A549 (cell line): ENCODE results near the gene CD226. TPM values are rescaled to one million over a fixed set of nuclear protein-coding genes. Genes with fewer than 3 reads are reported as not detected.
"Not testable (repeated sequence)": the region's sequence is repeated elsewhere in the genome, so short reads cannot be mapped to it uniquely, and the experiment has no call there.

ENCODE experiments used
- ATAC-seq, 2 experiments: fragments of 200-7000 bp in 1 of 2; fragments of >200 bp in 1 of 2; cut with Nextera tagmentation in 1 of 2; cut with Tn5 transposase in 1 of 2; 3 replicates each; pipeline versions ENCODE4 v1.8.0 to v1.9.1; 2018 to 2020; ENCODE audit warnings: mild to moderate bottlenecking in 1 of 2, moderate library complexity in 1 of 2
- CTCF ChIA-PET: fragments of 300-600 bp; sonication (Branson Sonifier 250); formaldehyde crosslinking; extraction: SDS; loops from one replicate; lab custom pipeline; 2021; ENCODE audit warnings: antibody characterized with exemption, inconsistent platforms; lab: Yijun Ruan, JAX
- POLR2A ChIA-PET: fragments of 350-600 bp; formaldehyde crosslinking; extraction: SDS; loops from one replicate; lab custom pipeline; 2021; ENCODE audit warnings: antibody characterized with exemption, inconsistent platforms; lab: Yijun Ruan, JAX
- DNase-seq, 2 experiments: peaks; one replicate each; pipeline versions ENCODE4 v3.0.0 to v3.0.0-alpha.2; 2011 to 2016; ENCODE audit warnings: low read depth in 1 of 2, low spot score in 1 of 2
- FAIRE-seq: peaks from 2 replicates; lab custom pipeline; 2011; peaks lifted over from hg19 to GRCh38; lab: Jason Lieb, UNC
- H3K27ac ChIP-seq, 2 experiments: fragments of >200 bp; sonication (Bioruptor Twin); formaldehyde crosslinking; 3 replicates each; pipeline ENCODE4 v1.5.1; 2016 to 2017
- H3K4me1 ChIP-seq: fragments of >200 bp; sonication (Bioruptor Twin); formaldehyde crosslinking; 3 replicates; pipeline ENCODE4 v1.6.1; 2016
- H3K4me2 ChIP-seq: fragments of >200 bp; sonication (Bioruptor Twin); formaldehyde crosslinking; 3 replicates; pipeline ENCODE4 v1.6.1; 2016
- H3K4me3 ChIP-seq: fragments of >200 bp; sonication (Bioruptor Twin); formaldehyde crosslinking; 3 replicates; pipeline ENCODE4 v1.5.1; 2016
- H3K9me3 ChIP-seq: fragments of >200 bp; sonication (Bioruptor Twin); formaldehyde crosslinking; 3 replicates; pipeline ENCODE4 v1.6.1; 2016
- CEBPB ChIP-seq, 2 experiments: fragments of >200 bp in 1 of 2; sonication (Bioruptor Twin) in 1 of 2; formaldehyde crosslinking in 1 of 2; IDR thresholded peaks; 2 replicates each; pipeline ENCODE4 v1.6.1; 2012 to 2016
- CHD4 ChIP-seq: fragments of 200-600 bp; sonication (generic); IDR thresholded peaks from 2 replicates; pipeline ENCODE4 v1.6.1; 2016; ENCODE audit warnings: antibody characterized with exemption, mild to moderate bottlenecking, borderline replicate concordance
- EHF ChIP-seq: fragments of 250-450 bp; sonication (Bioruptor Pico); IDR thresholded peaks from 2 replicates; pipeline ENCODE4 v1.5.0; 2020; ENCODE audit warnings: mild to moderate bottlenecking
- FOSL2 ChIP-seq, 2 experiments: fragments of 450-650 bp in 1 of 2; fragments of >200 bp in 1 of 2; sonication (Bioruptor Twin) in 1 of 2; formaldehyde crosslinking; IDR thresholded peaks; 2 replicates each; pipeline versions ENCODE4 v1.5.0 to v1.6.1; 2016 to 2020; ENCODE audit warnings: mild to moderate bottlenecking in 1 of 2, moderate library complexity in 1 of 2
- HEYL ChIP-seq: fragments of 250-450 bp; sonication (Bioruptor Pico); IDR thresholded peaks from 2 replicates; pipeline ENCODE4 v1.8.0; 2021; ENCODE audit warnings: mild to moderate bottlenecking, moderate library complexity
- KDM1A ChIP-seq: fragments of 200-600 bp; sonication (generic); IDR thresholded peaks from 2 replicates; pipeline ENCODE4 v1.6.1; 2016; ENCODE audit warnings: low read depth, mild to moderate bottlenecking
- MAFK ChIP-seq: fragments of 450-650 bp; IDR thresholded peaks from 2 replicates; pipeline ENCODE4 v1.6.1; 2014; ENCODE audit not compliant: partially characterized antibody
- NFE2L2 ChIP-seq: fragments of 150-350 bp; conservative IDR thresholded peaks from 2 replicates; pipeline ENCODE4 v1.6.1; 2014; ENCODE audit warnings: low read length
- RARB ChIP-seq: fragments of 250-450 bp; sonication (Bioruptor Pico); IDR thresholded peaks from 2 replicates; pipeline ENCODE4 v1.8.0; 2021; ENCODE audit warnings: mild to moderate bottlenecking, moderate library complexity
- SREBF2 ChIP-seq: fragments of 450-650 bp; IDR thresholded peaks from 2 replicates; pipeline ENCODE4 v1.6.1; 2014; ENCODE audit warnings: mild to moderate bottlenecking, moderate library complexity
- TFCP2L1 ChIP-seq: fragments of 250-450 bp; sonication (Bioruptor Pico); IDR thresholded peaks from 2 replicates; pipeline ENCODE4 v1.5.0; 2021; ENCODE audit warnings: mild to moderate bottlenecking
- ZC3H11A ChIP-seq: fragments of 450-650 bp; IDR thresholded peaks from 2 replicates; pipeline ENCODE4 v1.6.1; 2014; ENCODE audit warnings: antibody characterized with exemption, mild to moderate bottlenecking
- ZFP36 ChIP-seq: fragments of 450-650 bp; IDR thresholded peaks from 2 replicates; pipeline ENCODE4 v1.6.1; 2014; ENCODE audit warnings: borderline replicate concordance; ENCODE audit not compliant: partially characterized antibody
- ZSCAN20 ChIP-seq: fragments of 250-450 bp; sonication (Bioruptor Pico); IDR thresholded peaks from 2 replicates; pipeline ENCODE4 v1.8.0; 2022; ENCODE audit warnings: mild to moderate bottlenecking, moderate library complexity
- WGBS: methylation state at CpG from one replicate; pipeline ENCODE4 v1.1.6; 2017; ENCODE audit errors: missing lambda C conversion rate; 5-methylcytosine and 5-hydroxymethylcytosine counted together
- polyA plus RNA-seq, 4 experiments: library from polyadenylated mRNA; depleted of rRNA in 3 of 4; stranded (reverse); fragments of >200 nt; fragmentation: RNase III in 1 of 4; extraction: RNeasy Plus Mini Kit Qiagen cat#74134 plus additional on column Dnase treatment in 1 of 4; gene quantifications; 2 replicates in 3 of 4; 3 replicates in 1 of 4; pipeline ENCODE4 v1.2.3, GENCODE V29; 2011 to 2017
- TF ChIP-seq, protein P1 (sequence below): fragments of 150-350 bp; IDR thresholded peaks from 2 replicates; pipeline ENCODE4 v1.6.1; 2014; ENCODE audit warnings: low read depth, mild to moderate bottlenecking, low read length
- TF ChIP-seq, protein P2 (sequence below): IDR thresholded peaks from 2 replicates; pipeline ENCODE4 v1.6.1; 2012
- TF ChIP-seq, protein P3 (sequence below): fragments of 250-450 bp; sonication (Bioruptor Pico); IDR thresholded peaks from 2 replicates; pipeline ENCODE4 v1.5.0; 2021; ENCODE audit warnings: mild to moderate bottlenecking, moderate library complexity, borderline replicate concordance
- TF ChIP-seq, protein P4 (sequence below): fragments of >200 bp; sonication (Bioruptor Twin); formaldehyde crosslinking; IDR thresholded peaks from 3 replicates; pipeline ENCODE4 v1.6.1; 2016

The CD226 gene
- polyA plus RNA-seq, 2 of the 4 experiments (the other 2 are of a cell fraction): 0.28 to 0.92 TPM

DNA sequence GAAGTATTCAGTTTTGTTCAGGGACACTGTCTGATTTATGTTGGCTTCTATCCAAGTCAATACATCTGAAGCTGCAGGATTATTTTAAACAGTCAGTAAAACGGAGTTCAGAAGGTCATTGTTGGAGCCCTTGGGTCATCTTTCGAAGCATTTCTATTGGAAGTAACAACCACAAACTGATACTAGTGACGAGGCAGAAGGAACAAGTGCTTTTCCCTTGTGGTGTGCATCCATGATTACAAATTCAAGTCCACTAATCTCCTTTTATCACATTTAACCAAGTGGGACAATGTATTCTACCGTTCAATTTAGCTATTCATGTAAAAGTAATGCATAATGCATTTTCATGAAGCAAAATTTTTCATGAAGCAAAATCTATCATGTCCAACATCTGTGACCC, 76.9 kb downstream of the CD226 start (continued):
- TF ChIP-seq, protein P1, sequence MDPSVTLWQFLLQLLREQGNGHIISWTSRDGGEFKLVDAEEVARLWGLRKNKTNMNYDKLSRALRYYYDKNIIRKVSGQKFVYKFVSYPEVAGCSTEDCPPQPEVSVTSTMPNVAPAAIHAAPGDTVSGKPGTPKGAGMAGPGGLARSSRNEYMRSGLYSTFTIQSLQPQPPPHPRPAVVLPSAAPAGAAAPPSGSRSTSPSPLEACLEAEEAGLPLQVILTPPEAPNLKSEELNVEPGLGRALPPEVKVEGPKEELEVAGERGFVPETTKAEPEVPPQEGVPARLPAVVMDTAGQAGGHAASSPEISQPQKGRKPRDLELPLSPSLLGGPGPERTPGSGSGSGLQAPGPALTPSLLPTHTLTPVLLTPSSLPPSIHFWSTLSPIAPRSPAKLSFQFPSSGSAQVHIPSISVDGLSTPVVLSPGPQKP: no peak
- no peak for TF ChIP-seq KDM1A
- no peak for TF ChIP-seq HEYL (CRISPR knock-in tag)

DNA sequence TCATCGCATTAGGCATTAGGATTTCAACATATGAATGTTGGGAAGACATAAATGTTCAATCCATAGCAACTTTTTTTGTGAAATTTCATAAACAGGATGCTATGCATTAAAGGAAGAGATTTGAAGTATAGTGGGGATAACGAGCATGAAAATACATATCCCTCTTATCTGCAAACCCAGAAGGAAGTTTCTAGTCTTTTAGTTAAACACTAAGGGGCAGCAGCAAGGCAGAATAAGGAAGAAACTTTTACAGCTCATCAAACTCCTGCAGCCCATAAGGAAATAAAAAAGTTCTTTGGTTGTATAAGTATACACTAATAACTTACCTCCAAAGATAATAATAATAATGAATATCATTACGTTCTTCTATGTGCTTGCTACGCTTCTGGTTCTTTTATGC, 81.5 kb downstream of the CD226 start:
- Histone ChIP-seq H3K4me2 (no peak overlapping the region), H3K9me3 (no peaks in the 10 kb centered on the region), H3K27ac (no peak overlapping the region), H3K4me3 (no peak overlapping the region), H3K4me1 (no peaks in the 10 kb centered on the region)
- ATAC-seq: no peak
- WGBS: 89% methylated on average over 4 of the region's 4 CpGs
- no peak for FAIRE-seq
- TF ChIP-seq EHF (no peak), MAFK (no peak), CHD4 (no peak), NFE2L2 (no peak), FOSL2 (IDR thresholded peaks at IDR 0.05) (no peak), FOSL2 (CRISPR knock-in tag; IDR thresholded peaks at IDR 0.05) (no peak), CEBPB (IDR thresholded peaks at IDR 0.05) (no peak)
- ChIA-PET CTCF (no interaction called here), POLR2A (no interaction called here)
- no peak for DNase-seq

DNA sequence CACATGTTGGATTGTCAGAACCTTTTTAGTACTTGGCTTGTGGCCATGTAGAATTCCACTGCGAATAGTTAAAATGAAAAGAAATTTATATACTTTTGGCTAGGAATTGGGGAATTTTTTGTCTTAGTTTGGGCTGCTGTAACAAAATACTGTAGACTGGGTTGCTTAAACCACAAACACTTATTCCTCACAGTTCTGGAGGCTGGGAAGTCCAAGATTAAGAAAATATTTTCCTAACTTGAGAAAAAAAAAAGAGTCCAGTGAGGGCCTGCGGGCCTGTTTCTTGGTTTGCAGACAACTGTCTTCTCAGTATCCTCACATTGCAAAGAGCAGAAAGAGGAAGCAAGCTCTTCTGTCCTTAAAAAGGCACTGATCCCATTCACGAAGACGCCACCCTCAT, 81.9 kb downstream of the CD226 start:
- ATAC-seq (no peak), FAIRE-seq (no peak)
- 71% methylated on average over 4 of the region's 4 CpGs for WGBS
- Histone ChIP-seq H3K4me1 (no peaks in the 10 kb centered on the region), H3K4me3 (no peak overlapping the region), H3K4me2 (no peak overlapping the region), H3K27ac (no peak overlapping the region)
- ChIA-PET CTCF (no interaction called here), POLR2A (no interaction called here)
- TF ChIP-seq ZSCAN20 (CRISPR knock-in tag): no peak
- TF ChIP-seq, protein P2, sequence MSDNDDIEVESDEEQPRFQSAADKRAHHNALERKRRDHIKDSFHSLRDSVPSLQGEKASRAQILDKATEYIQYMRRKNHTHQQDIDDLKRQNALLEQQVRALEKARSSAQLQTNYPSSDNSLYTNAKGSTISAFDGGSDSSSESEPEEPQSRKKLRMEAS: no peak
- TF ChIP-seq, protein P3, sequence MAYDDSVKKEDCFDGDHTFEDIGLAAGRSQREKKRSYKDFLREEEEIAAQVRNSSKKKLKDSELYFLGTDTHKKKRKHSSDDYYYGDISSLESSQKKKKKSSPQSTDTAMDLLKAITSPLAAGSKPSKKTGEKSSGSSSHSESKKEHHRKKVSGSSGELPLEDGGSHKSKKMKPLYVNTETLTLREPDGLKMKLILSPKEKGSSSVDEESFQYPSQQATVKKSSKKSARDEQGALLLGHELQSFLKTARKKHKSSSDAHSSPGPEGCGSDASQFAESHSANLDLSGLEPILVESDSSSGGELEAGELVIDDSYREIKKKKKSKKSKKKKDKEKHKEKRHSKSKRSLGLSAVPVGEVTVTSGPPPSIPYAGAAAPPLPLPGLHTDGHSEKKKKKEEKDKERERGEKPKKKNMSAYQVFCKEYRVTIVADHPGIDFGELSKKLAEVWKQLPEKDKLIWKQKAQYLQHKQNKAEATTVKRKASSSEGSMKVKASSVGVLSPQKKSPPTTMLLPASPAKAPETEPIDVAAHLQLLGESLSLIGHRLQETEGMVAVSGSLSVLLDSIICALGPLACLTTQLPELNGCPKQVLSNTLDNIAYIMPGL (CRISPR knock-in tag): no peak
- TF ChIP-seq, protein P4, sequence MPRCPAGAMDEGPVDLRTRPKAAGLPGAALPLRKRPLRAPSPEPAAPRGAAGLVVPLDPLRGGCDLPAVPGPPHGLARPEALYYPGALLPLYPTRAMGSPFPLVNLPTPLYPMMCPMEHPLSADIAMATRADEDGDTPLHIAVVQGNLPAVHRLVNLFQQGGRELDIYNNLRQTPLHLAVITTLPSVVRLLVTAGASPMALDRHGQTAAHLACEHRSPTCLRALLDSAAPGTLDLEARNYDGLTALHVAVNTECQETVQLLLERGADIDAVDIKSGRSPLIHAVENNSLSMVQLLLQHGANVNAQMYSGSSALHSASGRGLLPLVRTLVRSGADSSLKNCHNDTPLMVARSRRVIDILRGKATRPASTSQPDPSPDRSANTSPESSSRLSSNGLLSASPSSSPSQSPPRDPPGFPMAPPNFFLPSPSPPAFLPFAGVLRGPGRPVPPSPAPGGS: no peak
- TF ChIP-seq FOSL2 (IDR thresholded peaks at IDR 0.05): no peak
- TF ChIP-seq FOSL2 (CRISPR knock-in tag; IDR thresholded peaks at IDR 0.05): no peak
- TF ChIP-seq TFCP2L1 (CRISPR knock-in tag): no peak
- TF ChIP-seq ZC3H11A: no peak
- TF ChIP-seq SREBF2: no peak
- no peak for TF ChIP-seq ZFP36
- TF ChIP-seq, protein P1: no peak
- TF ChIP-seq RARB (CRISPR knock-in tag): no peak
- TF ChIP-seq, all 56 proteins: peak for 0
- no peak for DNase-seq
- no peaks in the 10 kb centered on the region for H3K9me3 ChIP-seq

DNA sequence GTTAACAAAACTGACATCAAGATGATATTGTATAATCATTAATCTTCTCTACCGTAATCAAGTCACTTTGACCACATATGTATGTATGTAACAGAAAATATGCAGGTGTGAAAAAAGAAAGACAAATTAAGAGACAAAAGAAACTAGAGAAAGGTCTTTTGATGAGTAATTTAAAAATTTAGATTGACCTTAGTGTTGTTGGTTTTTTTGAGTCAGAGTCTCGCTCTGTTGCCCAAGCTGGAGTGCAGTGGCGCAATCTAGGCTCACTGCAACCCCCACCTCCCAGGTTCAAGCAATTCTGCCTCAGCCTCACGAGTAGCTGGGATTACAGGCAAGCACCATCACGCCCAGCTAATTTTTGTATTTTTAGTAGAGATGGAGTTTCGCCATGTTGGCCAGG, 82.9 kb downstream of the CD226 start:
- H3K4me2 ChIP-seq, ATAC-seq, H3K27ac ChIP-seq, H3K4me1 ChIP-seq, H3K4me3 ChIP-seq, H3K9me3 ChIP-seq, FAIRE-seq, DNase-seq, POLR2A ChIA-PET: not testable (repeated sequence)
- 88% methylated on average over 6 of the region's 6 CpGs for WGBS
- CTCF ChIA-PET: interaction anchor here (0.6 kb wide), 1 partner anchor 55 kb away, joined by 4 read pairs; no protein-coding TSS in a partner anchor
